HUES6 (cell line): Measurements from ENCODE around the gene PPP1R37.

Source experiments
- H3K27ac ChIP-seq: 2 replicates; pipeline ENCODE4 v1.7.0; 2013; ENCODE audit warnings: low read depth, mild to moderate bottlenecking, low read length, inconsistent platforms
- H3K27me3 ChIP-seq: 2 replicates; pipeline ENCODE4 v1.6.1; 2013; ENCODE audit warnings: low read length; ENCODE audit not compliant: control insufficient read depth, insufficient read depth
- H3K36me3 ChIP-seq: 2 replicates; pipeline ENCODE4 v1.6.1; 2013; ENCODE audit warnings: low read length; ENCODE audit not compliant: control insufficient read depth, insufficient read depth
- H3K4me1 ChIP-seq: 2 replicates; pipeline ENCODE4 v1.6.1; 2013; ENCODE audit warnings: low read length; ENCODE audit not compliant: control insufficient read depth, insufficient read depth
- H3K4me3 ChIP-seq: 2 replicates; pipeline ENCODE4 v1.5.1; 2013; ENCODE audit warnings: low read depth, low read length
- H3K9ac ChIP-seq: one replicate; pipeline ENCODE4 v1.6.1; 2013; ENCODE audit warnings: mild to moderate bottlenecking, low read length
- H3K9me3 ChIP-seq: 2 replicates; pipeline ENCODE4 v1.6.1; 2013; ENCODE audit warnings: low read depth, low read length; ENCODE audit not compliant: control insufficient read depth, insufficient read depth

The PPP1R37 gene

GRCh38 chr19:45149129-45149528 lies 56.1 kb downstream of the PPP1R37 start:
- Histone ChIP-seq H3K4me3 (no peak overlapping the region), H3K27me3 (peaks cover 28% of the 10 kb centered on the region), H3K9me3 (no peaks in the 10 kb centered on the region), H3K9ac (no peak overlapping the region), H3K4me1 (peaks cover 6% of the 10 kb centered on the region), H3K36me3 (peaks cover 16% of the 10 kb centered on the region), H3K27ac (no peak overlapping the region)

GRCh38 chr19:45150180-45150579 lies 57.2 kb downstream of the PPP1R37 start:
- H3K9ac ChIP-seq = no peak overlapping the region
- peaks cover 10% of the 10 kb centered on the region for H3K4me1 ChIP-seq
- H3K27ac ChIP-seq = no peak overlapping the region
- H3K27me3 ChIP-seq = peaks cover 33% of the 10 kb centered on the region
- H3K36me3 ChIP-seq = peaks cover 11% of the 10 kb centered on the region
- no peaks in the 10 kb centered on the region for H3K9me3 ChIP-seq
- no peak overlapping the region for H3K4me3 ChIP-seq

GRCh38 chr19:45150751-45151281 lies 57.8 kb downstream of the PPP1R37 start:
- H3K36me3 ChIP-seq = 0 out of 2 replicates have a peak, but pooled peaks cover 7% of the 10 kb centered on the region
- no peak overlapping the region for H3K4me3 ChIP-seq
- no peaks in the 10 kb centered on the region for H3K9me3 ChIP-seq
- peaks cover 35% of the 10 kb centered on the region for H3K27me3 ChIP-seq
- no peak overlapping the region for H3K27ac ChIP-seq
- no peak overlapping the region for H3K9ac ChIP-seq
- peaks cover 10% of the 10 kb centered on the region for H3K4me1 ChIP-seq

- Histone ChIP-seq H3K36me3 (0 out of 2 replicates have a peak, but pooled peaks cover 2% of the 10 kb centered on the region), H3K4me1 (peaks cover 10% of the 10 kb centered on the region), H3K9ac (no peak overlapping the region), H3K9me3 (no peaks in the 10 kb centered on the region), H3K4me3 (no peak overlapping the region), H3K27ac (no peak overlapping the region), H3K27me3 (peaks cover 35% of the 10 kb centered on the region)
Observed at GRCh38 chr19:45151320-45151719, 58.3 kb downstream of the PPP1R37 start.

- Histone ChIP-seq H3K9me3 (no peaks in the 10 kb centered on the region), H3K36me3 (no peaks in the 10 kb centered on the region), H3K27me3 (peaks cover 35% of the 10 kb centered on the region), H3K4me3 (peak overlapping the region; percentile 20; the same call in 1 of the 2 replicates), H3K27ac (no peak overlapping the region), H3K9ac (no peak overlapping the region), H3K4me1 (peaks cover 15% of the 10 kb centered on the region)
Observed at GRCh38 chr19:45151821-45152503, 59.0 kb downstream of the PPP1R37 start.

- Histone ChIP-seq H3K36me3 (no peaks in the 10 kb centered on the region), H3K9me3 (no peaks in the 10 kb centered on the region), H3K9ac (no peak overlapping the region), H3K4me1 (peaks cover 15% of the 10 kb centered on the region), H3K27ac (no peak overlapping the region), H3K27me3 (peaks cover 35% of the 10 kb centered on the region), H3K4me3 (peak overlapping the region; percentile 37; the same call in 1 of the 2 replicates)
Observed at GRCh38 chr19:45152504-45153338, 59.7 kb downstream of the PPP1R37 start.

GRCh38 chr19:45153339-45154063 lies 60.5 kb downstream of the PPP1R37 start:
- H3K9me3 ChIP-seq = no peaks in the 10 kb centered on the region
- H3K27ac ChIP-seq = no peak overlapping the region
- H3K4me1 ChIP-seq = peaks cover 15% of the 10 kb centered on the region
- H3K9ac ChIP-seq = no peak overlapping the region
- no peaks in the 10 kb centered on the region for H3K36me3 ChIP-seq
- peaks cover 41% of the 10 kb centered on the region for H3K27me3 ChIP-seq
- H3K4me3 ChIP-seq = peak overlapping the region; percentile 37

- Histone ChIP-seq H3K9ac (no peak overlapping the region), H3K9me3 (no peaks in the 10 kb centered on the region), H3K27me3 (peaks cover 41% of the 10 kb centered on the region), H3K36me3 (no peaks in the 10 kb centered on the region), H3K4me1 (peaks cover 15% of the 10 kb centered on the region), H3K4me3 (peak overlapping the region; percentile 37), H3K27ac (no peak overlapping the region)
Observed at GRCh38 chr19:45154064-45154827, 61.3 kb downstream of the PPP1R37 start.

GRCh38 chr19:45156011-45156630 lies 63.1 kb downstream of the PPP1R37 start:
- Histone ChIP-seq H3K27me3 (peaks cover 44% of the 10 kb centered on the region), H3K9me3 (no peaks in the 10 kb centered on the region), H3K4me1 (peaks cover 15% of the 10 kb centered on the region), H3K27ac (no peak overlapping the region), H3K36me3 (no peaks in the 10 kb centered on the region), H3K4me3 (no peak overlapping the region), H3K9ac (no peak overlapping the region)

GRCh38 chr19:45156751-45157150 lies 63.8 kb downstream of the PPP1R37 start:
- Histone ChIP-seq H3K27ac (no peak overlapping the region), H3K4me1 (peaks cover 18% of the 10 kb centered on the region), H3K9ac (no peak overlapping the region), H3K4me3 (no peak overlapping the region), H3K27me3 (peaks cover 45% of the 10 kb centered on the region), H3K9me3 (no peaks in the 10 kb centered on the region), H3K36me3 (no peaks in the 10 kb centered on the region)
